ENCODE data around the gene SUV39H1.

DNA sequence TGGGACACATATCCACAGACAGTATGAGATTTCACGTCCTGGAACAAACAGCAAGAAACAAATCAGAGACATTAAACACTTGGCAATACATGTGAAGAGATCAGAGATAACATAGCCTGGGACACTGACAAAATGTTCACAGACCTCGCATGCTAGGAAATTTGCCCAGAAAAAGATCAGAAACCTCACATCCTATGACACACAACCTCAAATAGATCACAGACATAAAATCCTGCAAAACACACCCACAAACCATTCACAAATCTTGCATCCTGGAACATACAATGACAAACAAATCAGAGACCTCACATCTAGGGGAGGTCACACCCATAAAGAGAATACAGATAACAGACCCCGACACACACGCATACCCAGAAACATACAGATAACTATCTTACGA is 18.0 kb downstream of the SUV39H1 start:
- TF ChIP-seq CTCF (IDR thresholded peaks at IDR 0.05) (no peak), POLR2A (IDR thresholded peaks at IDR 0.05) (no peak), EP300 (IDR thresholded peaks at IDR 0.05) (no peak)

All from upper lobe of left lung (tissue), 4 donors.